Fibroblast of lung (primary cell): ENCODE measurements around the gene ZNF207.

Experiments
- CTCF ChIP-seq, 2 donors: IDR thresholded peaks in 1 of 2; conservative IDR thresholded peaks in 1 of 2; 1 replicate in 1 of 2; 2 replicates in 1 of 2; pipeline ENCODE4 v1.5.1; 2011 to 2012; ENCODE audit warnings: low read length in 2 of 2, control low read depth in 1 of 2, inconsistent platforms in 1 of 2, low read depth in 1 of 2, mild to moderate bottlenecking in 1 of 2
- EZH2 ChIP-seq: IDR thresholded peaks from 2 replicates; pipeline ENCODE4 v1.5.1; 2012; ENCODE audit warnings: low read length, control low read depth, mild to moderate bottlenecking; ENCODE audit errors: missing control alignments

GRCh38 chr17:32382526-32383223 lies 32.7 kb downstream of the ZNF207 start:
- no peak for TF ChIP-seq CTCF (conservative IDR thresholded peaks at IDR 0.05 in 1 of 2, IDR thresholded peaks at IDR 0.05 in 1 of 2; ENCODE audit: low read depth in 1 of 2, low read length in 2 of 2)
- no peak for TF ChIP-seq EZH2
